Neuronal stem cell (in vitro differentiated cells): ENCODE data around the gene GMNC.

ENCODE experiments used
- DNase-seq: peaks from one replicate; pipeline ENCODE4 v3.0.0-alpha.2; 2013; ENCODE audit warnings: low spot score
- H2AFZ ChIP-seq: one replicate; pipeline ENCODE4 v1.6.1; 2013; ENCODE audit warnings: mild to moderate bottlenecking, low read length, inconsistent platforms
- H2AK5ac ChIP-seq: 2 replicates; pipeline ENCODE4 v1.6.1; 2013; ENCODE audit warnings: low read depth, mild to moderate bottlenecking, inconsistent platforms, low read length, moderate library complexity, mixed read lengths
- H2BK120ac ChIP-seq: 2 replicates; pipeline ENCODE4 v1.6.1; 2013; ENCODE audit warnings: low read depth, mild to moderate bottlenecking, inconsistent platforms, low read length, moderate library complexity, mixed read lengths
- H2BK12ac ChIP-seq: one replicate; pipeline ENCODE4 v1.6.1; 2013; ENCODE audit warnings: low read length, inconsistent platforms
- H2BK15ac ChIP-seq: 2 replicates; pipeline ENCODE4 v1.6.1; 2013; ENCODE audit warnings: mild to moderate bottlenecking, low read length, inconsistent platforms, mixed read lengths
- H2BK5ac ChIP-seq: one replicate; pipeline ENCODE4 v1.6.1; 2013; ENCODE audit warnings: inconsistent platforms, mild to moderate bottlenecking, low read length, moderate library complexity
- H3K14ac ChIP-seq: one replicate; pipeline ENCODE4 v1.6.1; 2013; ENCODE audit warnings: low read length, inconsistent platforms
- H3K18ac ChIP-seq: 2 replicates; pipeline ENCODE4 v1.6.1; 2013; ENCODE audit warnings: low read length, inconsistent platforms
- H3K23ac ChIP-seq: 2 replicates; pipeline ENCODE4 v1.6.1; 2013; ENCODE audit warnings: low read depth, mild to moderate bottlenecking, mixed read lengths, low read length, inconsistent platforms; ENCODE audit not compliant: poor library complexity
- H3K27ac ChIP-seq: replicated peaks from 3 replicates; pipeline ENCODE4 v1.5.1; 2013; ENCODE audit warnings: low read length, inconsistent platforms
- H3K27me3 ChIP-seq, 3 experiments: 2 replicates each; pipeline ENCODE4 v1.6.1; 2013; ENCODE audit warnings: low read length in 3 of 3, mild to moderate bottlenecking in 2 of 3, inconsistent platforms in 1 of 3, low read depth in 1 of 3, mixed read lengths in 1 of 3, moderate library complexity in 1 of 3; ENCODE audit not compliant: control insufficient read depth in 3 of 3, insufficient read depth in 3 of 3
- H3K36me3 ChIP-seq, 2 donors: replicated peaks in 1 of 2; 2 replicates each; pipeline ENCODE4 v1.6.1; 2013; ENCODE audit warnings: low read length in 2 of 2; ENCODE audit not compliant: control insufficient read depth in 2 of 2, insufficient read depth in 2 of 2
- H3K4ac ChIP-seq: 2 replicates; pipeline ENCODE4 v1.6.1; 2013; ENCODE audit warnings: inconsistent platforms, mild to moderate bottlenecking, low read length, moderate library complexity
- H3K4me1 ChIP-seq, 2 donors: 1 replicate in 1 of 2; 2 replicates in 1 of 2; pipeline ENCODE4 v1.6.1; 2013; ENCODE audit warnings: low read length in 2 of 2, low read depth in 1 of 2; ENCODE audit not compliant: control insufficient read depth in 2 of 2, insufficient read depth in 1 of 2
- H3K4me2 ChIP-seq: one replicate; pipeline ENCODE4 v1.6.1; 2013; ENCODE audit warnings: mild to moderate bottlenecking, low read length, inconsistent platforms; ENCODE audit not compliant: insufficient read depth, poor library complexity, severe bottlenecking
- H3K4me3 ChIP-seq, 2 donors: 2 replicates each; pipeline ENCODE4 v1.5.1; 2013; ENCODE audit warnings: low read length in 2 of 2, mild to moderate bottlenecking in 2 of 2, inconsistent platforms in 1 of 2, moderate library complexity in 1 of 2
- H3K79me1 ChIP-seq: one replicate; pipeline ENCODE4 v1.6.1; 2013; ENCODE audit warnings: low read depth, mild to moderate bottlenecking, inconsistent platforms, low read length, moderate library complexity
- H3K9ac ChIP-seq: one replicate; pipeline ENCODE4 v1.6.1; 2013; ENCODE audit warnings: mild to moderate bottlenecking, low read depth, low read length, inconsistent platforms; ENCODE audit not compliant: poor library complexity
- H3K9me3 ChIP-seq, 2 donors: replicated peaks in 1 of 2; 2 replicates each; pipeline versions ENCODE3 to v1.6.1; 2013; ENCODE audit warnings: low read length in 2 of 2, mild to moderate bottlenecking in 2 of 2, inconsistent platforms in 1 of 2, low read depth in 1 of 2, mixed read lengths in 1 of 2, moderate library complexity in 1 of 2; ENCODE audit not compliant: control insufficient read depth in 2 of 2, insufficient read depth in 1 of 2
- H4K8ac ChIP-seq: one replicate; pipeline ENCODE4 v1.6.1; 2013; ENCODE audit warnings: low read depth, mild to moderate bottlenecking, inconsistent platforms, low read length, moderate library complexity
- H4K91ac ChIP-seq: one replicate; pipeline ENCODE4 v1.6.1; 2013; ENCODE audit warnings: low read length, low read depth, mild to moderate bottlenecking, inconsistent platforms; ENCODE audit not compliant: poor library complexity
- WGBS, 2 donors: extraction: QIAGEN DNeasy Blood & Tissue Kit; methylation state at CpG; one replicate each; pipeline ENCODE4 v1.1.7; 2013; ENCODE audit warnings: missing lambda C conversion rate in 2 of 2, mixed read lengths in 1 of 2; ENCODE audit not compliant: insufficient read length in 2 of 2, insufficient replicate concordance in 1 of 2; ENCODE audit errors: extremely low coverage in 2 of 2; 5-methylcytosine and 5-hydroxymethylcytosine counted together

The GMNC gene

DNA sequence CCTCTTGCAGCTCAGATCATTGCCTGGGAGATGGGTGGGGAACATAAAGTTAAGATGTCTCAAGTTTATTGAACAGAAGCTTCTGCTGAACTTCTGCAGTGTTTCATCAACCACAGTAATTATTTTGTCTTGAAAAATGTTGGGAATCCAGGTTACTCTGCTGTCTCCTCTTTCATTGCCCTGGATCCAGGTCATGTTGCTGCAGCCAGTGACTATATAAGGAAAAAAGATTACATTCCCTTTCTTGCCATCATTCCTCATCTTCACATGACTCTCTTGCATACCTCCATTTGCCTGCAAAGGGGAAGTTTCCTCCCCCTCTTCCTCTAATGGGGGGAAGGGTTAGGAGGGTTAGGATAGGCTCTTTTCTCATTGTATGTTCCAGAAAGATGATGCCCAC lies 15.1 kb downstream of the GMNC start:
- no peak overlapping the region for H2BK15ac ChIP-seq
- no peaks in the 10 kb centered on the region for H3K36me3 ChIP-seq
- H3K18ac ChIP-seq: no peak overlapping the region
- no peak overlapping the region for H2BK120ac ChIP-seq
- no peaks in the 10 kb centered on the region for H3K27me3 ChIP-seq
- no peak overlapping the region for H3K4ac ChIP-seq
- H3K4me1 ChIP-seq: peaks cover 0 to 8% of the 10 kb centered on the region in 2 donors
- no peak overlapping the region for H3K27ac ChIP-seq
- H2AFZ ChIP-seq: no peak overlapping the region
- H2AK5ac ChIP-seq: no peak overlapping the region
- no peak overlapping the region for H3K4me3 ChIP-seq
- H3K9ac ChIP-seq: no peak overlapping the region
- no peak overlapping the region for H2BK5ac ChIP-seq
- H3K23ac ChIP-seq: no peak overlapping the region
- H2BK12ac ChIP-seq: no peak overlapping the region
- DNase-seq: no peak
- no peak overlapping the region for H3K14ac ChIP-seq
- no peak overlapping the region for H4K8ac ChIP-seq
- H3K9me3 ChIP-seq: no peaks in the 10 kb centered on the region
- no peaks in the 10 kb centered on the region for H3K79me1 ChIP-seq
- H3K4me2 ChIP-seq: no peak overlapping the region
- no peak overlapping the region for H4K91ac ChIP-seq

DNA sequence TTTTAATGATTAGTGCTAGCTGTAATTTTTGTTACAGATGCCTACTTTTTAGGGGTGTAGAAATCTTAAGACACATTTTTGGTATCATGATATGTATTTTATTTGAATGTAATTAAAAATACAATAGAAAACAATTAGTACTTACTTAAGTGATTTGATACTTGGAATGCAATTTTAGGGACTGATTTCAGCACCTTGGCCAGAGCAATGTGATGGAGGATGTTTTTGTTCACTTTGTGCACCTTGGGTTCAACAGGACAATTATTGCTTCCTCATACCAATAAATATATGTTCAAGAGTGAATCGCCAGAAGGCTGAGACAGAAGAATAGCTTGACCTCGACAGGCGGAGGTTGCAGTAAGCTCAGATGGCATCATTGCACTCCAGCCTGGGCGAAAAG lies 22.3 kb downstream of the GMNC start:
- no peak overlapping the region for H3K27ac ChIP-seq
- H3K14ac ChIP-seq: no peak overlapping the region
- H2BK5ac ChIP-seq: no peak overlapping the region
- no peak overlapping the region for H2AFZ ChIP-seq
- no peaks in the 10 kb centered on the region for H3K4me1 ChIP-seq
- no peak overlapping the region for H2BK120ac ChIP-seq
- H3K36me3 ChIP-seq: no peaks in the 10 kb centered on the region
- no peak overlapping the region for H3K23ac ChIP-seq
- no peak for DNase-seq
- H3K18ac ChIP-seq: no peak overlapping the region
- no peak overlapping the region for H3K4me3 ChIP-seq
- H4K91ac ChIP-seq: no peak overlapping the region
- H3K79me1 ChIP-seq: no peaks in the 10 kb centered on the region
- no peak overlapping the region for H3K4ac ChIP-seq
- H2AK5ac ChIP-seq: no peak overlapping the region
- H3K27me3 ChIP-seq: no peaks in the 10 kb centered on the region
- no peak overlapping the region for H3K4me2 ChIP-seq
- H3K9ac ChIP-seq: no peak overlapping the region
- H2BK15ac ChIP-seq: no peak overlapping the region
- H2BK12ac ChIP-seq: no peak overlapping the region
- no CpG with 5 or more reads among the region's 4 CpGs for WGBS, 2 donors
- no peaks in the 10 kb centered on the region for H3K9me3 ChIP-seq
- no peak overlapping the region for H4K8ac ChIP-seq

GRCh38 chr3:190831225-190831624 lies 31.3 kb downstream of the GMNC start:
- H3K27me3 ChIP-seq: no peaks in the 10 kb centered on the region
- no peaks in the 10 kb centered on the region for H3K9me3 ChIP-seq
- H2AFZ ChIP-seq: peak overlapping the region; percentile 17
- H2BK120ac ChIP-seq: no peak overlapping the region
- no peak overlapping the region for H3K9ac ChIP-seq
- H3K4me1 ChIP-seq: peaks cover 0 to 2% of the 10 kb centered on the region in 2 donors
- no peak overlapping the region for H3K23ac ChIP-seq
- DNase-seq: no peak
- no peaks in the 10 kb centered on the region for H3K36me3 ChIP-seq
- no peak overlapping the region for H4K91ac ChIP-seq
- H3K27ac ChIP-seq: no peak overlapping the region
- H3K4me2 ChIP-seq: no peak overlapping the region
- H3K79me1 ChIP-seq: no peaks in the 10 kb centered on the region
- H2BK5ac ChIP-seq: no peak overlapping the region
- no peak overlapping the region for H3K4ac ChIP-seq
- H2AK5ac ChIP-seq: no peak overlapping the region
- H3K18ac ChIP-seq: no peak overlapping the region
- no CpG with 5 or more reads among the region's 8 CpGs for WGBS, 2 donors
- no peak overlapping the region for H2BK15ac ChIP-seq
- no peak overlapping the region for H3K4me3 ChIP-seq
- no peak overlapping the region for H2BK12ac ChIP-seq
- H4K8ac ChIP-seq: no peak overlapping the region
- no peak overlapping the region for H3K14ac ChIP-seq

- peaks cover 0 to 6% of the 10 kb centered on the region in 2 donors for H3K4me1 ChIP-seq
- no peak overlapping the region for H3K18ac ChIP-seq
- no peak overlapping the region for H2BK12ac ChIP-seq
- H3K23ac ChIP-seq: no peak overlapping the region
- no peak overlapping the region for H2BK5ac ChIP-seq
- no peak overlapping the region for H2BK15ac ChIP-seq
- no peak overlapping the region for H4K91ac ChIP-seq
- H3K79me1 ChIP-seq: no peaks in the 10 kb centered on the region
- no peak overlapping the region for H3K4me3 ChIP-seq
- WGBS, 2 donors: no CpG with 5 or more reads among the region's 5 CpGs
- no peak overlapping the region for H3K4me2 ChIP-seq
- no peak overlapping the region for H2BK120ac ChIP-seq
- H3K14ac ChIP-seq: no peak overlapping the region
- H3K9ac ChIP-seq: no peak overlapping the region
- no peak overlapping the region for H3K4ac ChIP-seq
- H4K8ac ChIP-seq: no peak overlapping the region
- no peak overlapping the region for H3K27ac ChIP-seq
- no peaks in the 10 kb centered on the region for H3K36me3 ChIP-seq
- H2AFZ ChIP-seq: no peak overlapping the region
- no peak for DNase-seq
- H3K9me3 ChIP-seq: no peaks in the 10 kb centered on the region
- H2AK5ac ChIP-seq: no peak overlapping the region
- H3K27me3 ChIP-seq: no peaks in the 10 kb centered on the region
Observed at GRCh38 chr3:190830031-190830430, 32.5 kb downstream of the GMNC start.
